Tibial artery (tissue), 4 donors: ENCODE results near the gene FURIN.

Experiments
- DNase-seq, 2 donors: peaks; one replicate each; pipeline ENCODE4 v3.0.0-alpha.2; 2019
- H3K27ac ChIP-seq, 2 donors: fragments of 200-600 bp; sonication (generic) in 1 of 2; 1 replicate in 1 of 2; 2 replicates in 1 of 2; pipeline ENCODE4 v1.5.1; 2018 to 2019; ENCODE audit warnings: mild to moderate bottlenecking in 1 of 2
- H3K27me3 ChIP-seq, 2 donors: fragments of 200-600 bp; sonication (generic) in 1 of 2; one replicate each; pipeline versions ENCODE4 v1.5.1 to v1.6.0; 2016 to 2019
- H3K36me3 ChIP-seq, 3 donors: fragments of 200-600 bp; sonication (generic) in 2 of 3; one replicate each; pipeline ENCODE4 v1.5.1; 2016 to 2019; ENCODE audit warnings: mild to moderate bottlenecking in 2 of 3
- H3K4me1 ChIP-seq, 4 donors: fragments of 200-600 bp; sonication (generic) in 2 of 4; 1 replicate in 3 of 4; 2 replicates in 1 of 4; pipeline ENCODE4 v1.5.1; 2016 to 2019
- H3K4me3 ChIP-seq, 2 donors: fragments of 200-600 bp; sonication (generic) in 1 of 2; 1 replicate in 1 of 2; 2 replicates in 1 of 2; pipeline ENCODE4 v1.5.1; 2018 to 2019; ENCODE audit warnings: mild to moderate bottlenecking in 2 of 2
- H3K9me3 ChIP-seq, 3 donors: fragments of 200-600 bp; sonication (generic) in 1 of 3; one replicate each; pipeline ENCODE4 v1.5.1; 2016 to 2019
- CTCF ChIP-seq, 2 experiments: fragments of 200-600 bp in 1 of 2; fragments of 450-650 bp in 1 of 2; IDR thresholded peaks; one replicate each; pipeline ENCODE4 v1.5.1; 2017 to 2019; ENCODE audit warnings: antibody characterized with exemption in 2 of 2, mild to moderate bottlenecking in 1 of 2, moderate library complexity in 1 of 2
- intact Hi-C: fragments of 100-400 bp; cut with DNase I; formaldehyde crosslinking; loops from one replicate; pipeline ENCODE4 v1.15.0; 2023; ENCODE audit warnings: low total_unique reads

FURIN gene

GRCh38 chr15:90929246-90930019, 61.0 kb downstream of the FURIN start:
- Histone ChIP-seq H3K27me3 (no peaks in the 10 kb centered on the region), H3K27ac (peak overlapping the region; percentile 95 to 96), H3K36me3 (no peaks in the 10 kb centered on the region), H3K4me3 (peak overlapping the region; percentile 68 to 77), H3K9me3 (no peaks in the 10 kb centered on the region), H3K4me1 (peaks cover 0 to 37% (median 22%) of the 10 kb centered on the region in 4 donors)
- no peak for TF ChIP-seq CTCF (IDR thresholded peaks at IDR 0.05)
- no peak for DNase-seq
- intact Hi-C loops = loop anchor here (2.0 to 10.0 kb wide), 3 partner anchors 27 to 335 kb away; partner anchors contain the start of gene MAN2A2

- intact Hi-C loops = loop anchor here (2.0 to 10.0 kb wide), 3 partner anchors 28 to 334 kb away; partner anchors contain the start of gene MAN2A2
- TF ChIP-seq CTCF (IDR thresholded peaks at IDR 0.05) = no peak
- H3K4me3 ChIP-seq = peak overlapping the region; percentile 68 to 77
- no peak for DNase-seq
- peak overlapping the region; percentile 95 to 96 for H3K27ac ChIP-seq
- H3K27me3 ChIP-seq = no peaks in the 10 kb centered on the region
- no peaks in the 10 kb centered on the region for H3K9me3 ChIP-seq
- H3K36me3 ChIP-seq = no peaks in the 10 kb centered on the region
- H3K4me1 ChIP-seq = peaks cover 0 to 45% (median 33%) of the 10 kb centered on the region in 4 donors
Measured at GRCh38 chr15:90930861-90931574, 62.6 kb downstream of the FURIN start.

- no peaks in the 10 kb centered on the region for H3K9me3 ChIP-seq
- DNase-seq = no peak
- H3K4me1 ChIP-seq = peaks cover 0 to 50% (median 37%) of the 10 kb centered on the region in 4 donors
- peak overlapping the region; percentile 87 to 96 for H3K27ac ChIP-seq
- intact Hi-C loops = loop anchor here (2.0 to 10.0 kb wide), 3 partner anchors 29 to 333 kb away; partner anchors contain the start of gene MAN2A2
- peaks cover 0 to 4% (median 0%) of the 10 kb centered on the region in 3 donors for H3K36me3 ChIP-seq
- H3K27me3 ChIP-seq = no peaks in the 10 kb centered on the region
- H3K4me3 ChIP-seq = peak overlapping the region; percentile 69 to 81
- TF ChIP-seq CTCF (IDR thresholded peaks at IDR 0.05) = peak in 1 of 2 experiments; percentile 33
Measured at GRCh38 chr15:90931575-90931827, 63.1 kb downstream of the FURIN start.

GRCh38 chr15:90931828-90932659, 63.7 kb downstream of the FURIN start, which contains the start of gene HDDC3:
HDDC3 (minus strand) TSS chr15:90932549; CDS start chr15:90932540, 9 bp downstream.
- H3K4me3 ChIP-seq = peak within 1 kb of the TSS; percentile 69 to 81
- peak within 1 kb of the TSS; percentile 87 to 96 for H3K27ac ChIP-seq
- intact Hi-C loops = loop anchor here (2.0 to 10.0 kb wide), 3 partner anchors 29 to 333 kb away; partner anchors contain the start of gene MAN2A2
- peaks cover 0 to 9% (median 0%) of the 10 kb centered on the region in 3 donors for H3K36me3 ChIP-seq
- TF ChIP-seq CTCF (IDR thresholded peaks at IDR 0.05) = peak; percentile 91 to 97
- H3K4me1 ChIP-seq = peaks cover 0 to 56% (median 40%) of the 10 kb centered on the region in 4 donors
- peak; percentile 82 to 94 for DNase-seq
- no peaks in the 10 kb centered on the region for H3K27me3 ChIP-seq
- no peaks in the 10 kb centered on the region for H3K9me3 ChIP-seq

- H3K9me3 ChIP-seq = no peaks in the 10 kb centered on the region
- H3K27ac ChIP-seq = peak overlapping the region; percentile 87 to 96
- DNase-seq = no peak
- intact Hi-C loops = loop anchor here (5.0 to 10.0 kb wide), 2 partner anchors 60 to 332 kb away; no protein-coding TSS in a partner anchor
- H3K4me3 ChIP-seq = peak overlapping the region; percentile 69 to 81
- no peaks in the 10 kb centered on the region for H3K27me3 ChIP-seq
- H3K4me1 ChIP-seq = peaks cover 0 to 57% (median 41%) of the 10 kb centered on the region in 4 donors
- TF ChIP-seq CTCF (IDR thresholded peaks at IDR 0.05) = no peak
- peaks cover 0 to 15% (median 0%) of the 10 kb centered on the region in 3 donors for H3K36me3 ChIP-seq
Measured at GRCh38 chr15:90932660-90932991, 64.2 kb downstream of the FURIN start.
